ENCODE measurements around the gene CFAP43.

CFAP43 gene

GRCh38 chr10:104098358-104098925 lies 133.7 kb downstream of the CFAP43 start:
- no peak for DNase-seq (ENCODE audit: low spot score)

DNA sequence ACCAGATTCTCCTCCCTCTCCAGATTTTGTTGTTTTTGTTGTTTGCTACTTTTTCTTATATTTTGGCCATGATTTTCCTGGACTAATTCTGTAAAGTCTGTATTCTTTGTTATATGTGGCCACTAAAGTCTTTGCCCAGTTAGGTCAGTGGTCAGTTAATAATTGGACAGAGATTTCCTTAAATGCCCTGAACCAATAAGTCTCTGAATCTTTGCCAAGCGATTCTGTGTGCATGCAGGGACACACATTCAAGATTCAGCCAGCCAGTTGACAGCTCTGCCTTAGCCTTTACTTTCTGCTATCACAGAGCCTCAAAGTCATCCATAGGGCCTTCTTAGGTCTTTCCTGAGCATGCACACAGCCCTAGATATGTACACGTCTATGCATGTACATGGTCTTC lies 135.5 kb downstream of the CFAP43 start:
- no peak for DNase-seq (ENCODE audit: low spot score)

DNA sequence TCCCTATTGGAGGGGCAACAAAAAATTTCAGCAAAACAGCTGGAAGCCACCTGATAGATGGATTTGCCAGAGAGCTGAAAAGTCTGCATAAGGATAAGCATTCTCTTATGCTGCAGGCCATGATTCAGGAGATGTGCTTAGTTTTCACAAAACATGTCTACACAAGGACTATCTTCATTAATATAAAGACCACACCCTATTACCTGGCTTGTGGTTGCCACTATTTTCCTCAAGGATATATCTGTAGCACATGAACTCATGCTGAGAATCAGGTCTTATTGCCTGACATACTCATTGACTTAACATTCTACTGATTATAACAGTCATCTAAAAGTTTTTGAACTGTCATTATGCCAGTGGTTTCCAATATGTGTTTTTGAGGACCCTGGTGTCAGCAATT lies 139.4 kb downstream of the CFAP43 start:
- no peak for DNase-seq (ENCODE audit: low spot score)

GRCh38 chr10:104090611-104091010 lies 141.6 kb downstream of the CFAP43 start:
- DNase-seq (ENCODE audit: low spot score) = no peak

GRCh38 chr10:104089621-104090020 lies 142.5 kb downstream of the CFAP43 start:
- DNase-seq (ENCODE audit: low spot score) = no peak

DNA sequence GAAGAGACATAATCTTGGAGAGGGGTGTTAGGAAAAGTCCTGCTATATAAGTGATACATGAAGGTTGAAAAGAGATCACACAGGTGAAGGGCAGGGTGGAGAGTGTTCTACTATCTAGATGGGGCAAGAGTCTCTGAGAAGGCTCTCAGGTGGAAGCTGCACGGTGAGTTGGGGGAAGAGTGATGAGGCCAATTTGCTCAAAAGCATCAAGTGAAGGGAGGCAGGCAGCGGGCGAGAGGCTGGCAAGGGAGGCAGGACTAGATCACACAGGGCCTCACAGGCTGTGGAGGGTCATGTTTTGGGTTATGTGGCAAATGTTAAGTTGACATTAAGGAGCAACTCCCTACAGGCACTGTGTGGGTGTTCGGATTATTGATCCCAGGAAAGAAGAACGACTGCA lies 143.9 kb downstream of the CFAP43 start:
- no peak for DNase-seq (ENCODE audit: low spot score)

DNA sequence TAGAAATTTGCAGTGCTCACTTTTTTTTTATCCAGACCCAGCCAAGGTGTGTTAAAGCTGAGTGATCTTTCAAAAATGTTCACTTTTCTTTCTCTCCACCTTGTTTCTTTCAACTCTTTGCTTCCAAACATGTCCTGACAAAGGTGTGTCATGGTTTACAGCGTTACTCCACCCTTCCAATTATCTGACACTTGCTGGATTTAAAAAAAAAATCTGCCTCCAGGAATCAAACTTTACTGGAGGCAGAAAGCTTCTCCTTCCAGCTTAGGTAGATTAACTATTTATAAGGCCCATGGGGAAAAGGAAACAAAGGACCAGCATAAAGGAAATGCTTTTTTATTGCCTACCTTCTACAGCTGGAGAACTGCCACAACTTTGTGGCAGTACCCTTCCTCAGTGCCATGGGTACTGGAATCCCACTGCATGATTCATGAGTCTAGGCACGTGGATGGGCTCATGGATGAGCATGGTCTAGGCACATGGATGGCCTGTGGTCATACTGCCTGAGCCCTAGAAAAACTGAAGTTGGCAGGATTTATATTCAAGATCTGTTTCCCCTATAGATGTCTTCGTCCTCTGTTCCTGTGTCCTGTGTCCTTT lies 146.3 kb downstream of the CFAP43 start, which contains the start of gene COL17A1:
Gene COL17A1 (minus strand): TSS at position 80 of the 600 bp plus-strand sequence. CDS start 5,207 bp downstream, outside the sequence.
- no peak for DNase-seq (ENCODE audit: low spot score)

GRCh38 chr10:104084482-104085142 lies 147.6 kb downstream of the CFAP43 start:
- DNase-seq (ENCODE audit: low spot score) = no peak

DNA sequence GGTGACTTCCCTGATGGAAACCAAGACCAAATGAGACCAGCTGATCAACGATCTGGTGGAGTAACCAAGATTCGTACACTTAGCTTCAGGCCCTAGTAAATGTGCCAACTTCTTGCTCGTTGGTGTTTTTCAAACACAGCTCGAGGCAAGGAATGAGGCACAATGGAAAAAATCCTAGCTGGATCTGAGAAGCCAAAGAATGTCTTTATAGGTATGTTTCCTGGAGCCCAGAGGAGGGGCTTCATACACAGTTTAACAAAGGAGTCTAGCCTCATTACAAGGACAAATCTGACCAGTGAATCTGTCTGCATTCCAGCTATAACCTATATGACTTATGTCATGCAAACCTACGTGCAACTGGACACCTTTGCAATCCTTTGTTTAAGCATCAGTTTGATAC lies 150.2 kb downstream of the CFAP43 start:
- DNase-seq (ENCODE audit: low spot score) = no peak

- DNase-seq (ENCODE audit: low spot score) = peak; percentile 38
These were observed 151.4 kb downstream of the CFAP43 start for GRCh38 chr10:104080762-104081161.

Measured in D341Med (cell line).